GM21717 (cell line): ENCODE results near the gene TLCD2.
"Not testable (repeated sequence)": the region's sequence is repeated elsewhere in the genome, so short reads cannot be mapped to it uniquely, and the experiment has no call there.

Experiments used
- ATAC-seq: cut with Tn5 transposase; IDR thresholded peaks from one replicate; pipeline ENCODE4 v1.9.1; 2021; ENCODE audit warnings: mild to moderate bottlenecking, moderate library complexity; ENCODE audit not compliant: unreplicated experiment

The TLCD2 gene

GRCh38 chr17:1736348-1737281, 26.4 kb upstream of the TLCD2 start:
- no peak for ATAC-seq

- no peak for ATAC-seq
Measured at GRCh38 chr17:1735834-1736347, 25.7 kb upstream of the TLCD2 start.

DNA sequence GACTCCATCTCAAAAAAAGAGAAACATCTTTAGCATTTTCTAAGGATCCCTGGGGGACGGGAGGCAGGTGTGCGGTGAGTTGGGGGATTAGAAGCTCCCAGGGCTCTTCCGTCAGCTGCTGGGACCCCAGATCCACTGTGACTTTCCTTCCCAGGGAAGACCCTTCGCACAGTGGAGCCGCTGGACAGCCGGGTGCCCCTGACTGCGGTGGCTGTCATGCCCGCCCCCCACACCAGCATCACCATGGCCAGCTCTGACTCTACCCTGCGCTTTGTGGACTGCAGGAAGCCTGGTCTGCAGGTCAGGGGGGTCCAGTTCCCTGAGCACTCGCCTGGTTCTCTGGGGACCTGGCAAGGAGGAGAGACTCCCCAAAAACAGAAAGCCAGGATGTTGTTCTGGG, 25.2 kb upstream of the TLCD2 start:
- ATAC-seq = no peak

GRCh38 chr17:1733759-1734158, 23.6 kb upstream of the TLCD2 start:
- no peak for ATAC-seq

- ATAC-seq = no peak
Measured at GRCh38 chr17:1732833-1733321, 22.7 kb upstream of the TLCD2 start.

- ATAC-seq = no peak
Measured at GRCh38 chr17:1732241-1732832, 22.2 kb upstream of the TLCD2 start.

DNA sequence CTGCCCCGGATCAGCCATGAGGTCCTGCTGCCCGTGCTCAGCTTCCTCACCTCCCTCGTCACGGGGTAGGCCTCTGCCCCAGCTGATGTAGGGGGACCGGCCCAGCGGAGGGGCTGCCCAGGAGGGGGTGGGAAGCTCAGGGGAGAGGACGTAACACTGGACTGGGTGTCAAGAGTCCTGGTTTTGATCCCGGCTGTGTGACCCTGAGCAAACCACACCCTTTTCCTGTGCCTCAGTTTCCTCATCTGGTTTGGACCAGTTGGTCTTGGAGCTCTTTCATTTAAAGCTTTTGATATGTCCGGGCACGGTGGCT, 21.0 kb upstream of the TLCD2 start:
- no peak for ATAC-seq

DNA sequence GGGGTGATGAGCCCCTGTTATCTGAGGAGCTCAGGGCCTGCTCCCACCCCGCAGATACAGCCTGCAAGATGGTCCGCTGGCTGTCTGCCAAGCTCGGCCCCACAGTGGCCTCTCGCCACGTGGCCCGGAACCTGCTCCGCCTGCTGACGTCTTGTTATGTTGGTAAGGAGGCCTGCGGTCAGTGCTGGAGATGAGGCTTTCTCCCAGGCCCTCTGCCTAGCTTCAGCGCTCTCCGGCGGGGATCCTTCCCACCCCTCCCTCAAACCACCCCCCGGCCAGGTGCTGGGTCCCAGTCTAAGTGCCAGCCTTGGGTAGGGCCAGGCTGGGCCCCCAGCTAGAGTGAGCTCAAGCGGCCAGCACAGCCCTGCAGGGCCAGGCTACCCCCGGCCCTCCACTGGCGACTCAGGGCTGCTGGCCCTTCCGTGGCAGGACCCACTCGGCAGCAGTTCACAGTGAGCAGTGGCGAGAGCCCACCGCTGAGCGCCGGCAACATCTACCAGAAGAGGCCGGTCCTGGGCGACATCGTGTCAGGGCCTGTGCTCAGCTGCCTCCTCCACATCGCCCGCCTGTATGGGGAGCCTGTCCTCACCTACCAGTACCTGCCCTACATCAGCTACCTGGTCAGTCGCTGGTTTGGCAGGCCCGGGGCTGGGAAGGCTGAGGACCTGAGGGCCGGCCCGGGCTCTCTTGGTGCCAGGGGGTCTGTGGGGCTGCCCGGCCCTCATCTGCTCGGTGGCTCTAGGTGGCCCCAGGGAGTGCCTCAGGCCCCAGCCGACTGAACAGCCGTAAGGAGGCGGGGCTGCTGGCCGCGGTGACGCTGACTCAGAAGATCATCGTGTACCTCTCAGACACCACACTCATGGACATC, 20.4 kb upstream of the TLCD2 start:
- no peak for ATAC-seq

DNA sequence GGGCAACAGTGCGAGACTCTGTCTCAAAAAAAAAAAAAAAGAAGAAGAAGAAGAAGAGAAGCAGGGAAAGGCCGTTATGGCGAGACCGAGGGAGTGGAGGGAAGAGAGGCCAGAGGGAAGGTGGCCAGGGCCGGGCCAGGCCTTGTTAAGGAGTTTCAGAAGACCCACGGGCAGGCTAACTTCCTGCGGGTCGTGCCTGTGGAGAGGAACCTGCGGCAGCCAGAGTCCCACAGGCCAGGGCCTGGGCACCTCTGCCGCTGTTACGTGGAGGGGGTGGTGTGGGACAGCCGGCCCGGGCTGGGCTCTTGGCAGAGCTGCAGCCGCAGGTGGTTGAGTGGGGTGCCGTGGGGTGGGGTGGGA, 19.8 kb upstream of the TLCD2 start:
- ATAC-seq = no peak

GRCh38 chr17:1727876-1728630, 17.9 kb upstream of the TLCD2 start:
- ATAC-seq = no peak

DNA sequence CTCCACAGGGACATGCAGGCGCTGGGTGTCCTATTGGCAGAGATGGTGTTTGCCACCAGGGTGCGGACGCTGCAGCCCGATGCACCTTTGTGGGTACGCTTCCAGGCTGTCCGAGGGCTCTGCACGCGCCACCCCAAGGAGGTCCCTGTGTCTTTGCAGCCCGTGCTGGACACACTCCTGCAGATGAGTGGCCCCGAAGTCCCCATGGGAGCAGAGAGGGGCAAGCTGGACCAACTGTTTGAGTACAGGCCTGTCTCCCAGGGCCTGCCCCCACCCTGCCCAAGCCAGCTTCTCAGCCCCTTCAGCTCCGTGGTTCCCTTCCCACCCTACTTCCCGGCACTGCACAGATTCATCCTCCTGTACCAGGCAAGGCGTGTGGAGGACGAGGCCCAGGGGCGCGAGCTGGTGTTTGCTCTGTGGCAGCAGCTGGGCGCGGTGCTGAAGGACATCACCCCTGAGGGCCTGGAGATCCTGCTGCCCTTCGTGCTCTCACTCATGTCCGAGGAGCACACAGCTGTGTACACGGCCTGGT, 17.1 kb upstream of the TLCD2 start:
- no peak for ATAC-seq

DNA sequence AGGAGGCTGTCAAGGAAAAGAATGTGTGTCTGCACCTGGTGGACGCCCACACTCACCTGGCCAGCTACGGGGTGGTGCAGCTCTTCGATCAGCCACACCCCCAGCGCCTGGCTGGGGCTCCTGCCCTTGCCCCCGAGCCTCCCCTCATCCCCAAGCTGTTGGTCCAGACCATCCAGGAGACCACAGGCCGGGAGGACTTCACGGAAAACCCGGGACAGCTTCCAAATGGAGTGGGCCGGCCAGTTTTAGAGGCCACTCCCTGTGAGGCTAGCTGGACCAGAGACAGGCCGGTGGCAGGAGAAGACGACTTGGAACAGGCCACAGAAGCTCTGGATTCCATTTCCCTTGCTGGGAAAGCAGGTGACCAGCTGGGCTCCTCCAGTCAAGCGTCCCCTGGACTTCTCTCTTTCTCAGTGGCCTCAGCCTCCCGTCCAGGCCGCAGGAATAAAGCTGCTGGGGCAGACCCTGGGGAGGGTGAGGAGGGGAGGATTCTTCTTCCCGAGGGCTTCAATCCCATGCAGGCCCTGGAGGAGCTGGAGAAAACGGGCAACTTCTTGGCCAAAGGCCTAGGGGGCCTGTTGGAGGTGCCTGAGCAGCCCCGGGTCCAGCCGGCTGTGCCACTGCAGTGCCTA, 16.6 kb upstream of the TLCD2 start:
- no peak for ATAC-seq

DNA sequence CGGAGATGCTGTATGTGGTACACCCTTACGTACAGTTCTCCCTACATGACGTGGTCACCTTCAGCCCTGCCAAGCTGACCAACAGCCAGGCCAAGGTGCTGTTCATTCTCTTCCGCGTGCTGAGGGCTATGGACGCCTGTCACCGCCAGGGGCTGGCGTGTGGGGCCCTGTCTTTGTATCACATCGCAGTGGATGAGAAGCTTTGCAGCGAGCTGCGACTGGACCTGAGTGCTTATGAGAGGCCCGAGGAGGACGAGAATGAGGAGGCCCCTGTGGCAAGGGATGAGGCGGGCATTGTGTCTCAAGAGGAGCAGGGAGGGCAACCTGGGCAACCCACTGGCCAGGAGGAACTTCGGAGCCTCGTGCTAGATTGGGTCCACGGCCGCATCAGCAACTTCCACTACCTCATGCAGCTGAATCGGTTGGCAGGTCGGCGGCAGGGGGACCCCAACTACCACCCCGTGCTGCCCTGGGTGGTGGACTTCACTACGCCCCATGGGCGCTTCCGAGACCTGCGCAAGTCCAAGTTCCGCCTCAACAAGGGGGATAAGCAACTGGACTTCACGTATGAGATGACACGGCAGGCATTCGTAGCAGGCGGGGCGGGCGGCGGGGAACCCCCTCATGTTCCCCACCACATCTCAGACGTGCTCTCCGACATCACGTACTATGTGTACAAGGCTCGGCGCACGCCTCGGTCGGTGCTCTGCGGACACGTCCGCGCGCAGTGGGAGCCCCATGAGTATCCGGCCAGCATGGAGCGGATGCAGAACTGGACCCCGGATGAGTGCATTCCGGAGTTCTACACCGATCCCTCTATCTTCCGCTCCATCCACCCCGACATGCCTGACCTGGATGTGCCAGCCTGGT, 15.7 kb upstream of the TLCD2 start:
- ATAC-seq = no peak

- ATAC-seq = peak; percentile 13
Measured at GRCh38 chr17:1724869-1725641, 14.9 kb upstream of the TLCD2 start.

GRCh38 chr17:1724351-1724868, 14.2 kb upstream of the TLCD2 start, which contains the start of gene WDR81:
Gene WDR81 (plus strand): TSS chr17:1724704. CDS start chr17:1724960, 256 bp downstream.
- ATAC-seq = peak; percentile 38

GRCh38 chr17:1722022-1722421, 11.8 kb upstream of the TLCD2 start:
- not testable (repeated sequence) for ATAC-seq

GRCh38 chr17:1720856-1721386, 10.7 kb upstream of the TLCD2 start:
- no peak for ATAC-seq
